Esophagus muscularis mucosa (tissue), 4 donors: ENCODE measurements around the gene FAM53A.

Experiments
- CTCF ChIP-seq, 3 experiments: fragments of 200-600 bp in 2 of 3; fragments of 450-650 bp in 1 of 3; sonication (generic) in 2 of 3; IDR thresholded peaks; one replicate each; pipeline ENCODE4 v1.5.1; 2017 to 2019; ENCODE audit warnings: antibody characterized with exemption in 3 of 3, mild to moderate bottlenecking in 2 of 3, moderate library complexity in 1 of 3
- EP300 ChIP-seq: sonication (generic); formaldehyde crosslinking; IDR thresholded peaks from one replicate; pipeline ENCODE4 v1.6.1; 2017; ENCODE audit warnings: antibody characterized with exemption
- POLR2A ChIP-seq: fragments of 450-650 bp; IDR thresholded peaks from one replicate; pipeline ENCODE4 v1.6.1; 2017; ENCODE audit warnings: antibody characterized with exemption, moderate library complexity, mild to moderate bottlenecking, low read depth
- POLR2AphosphoS5 ChIP-seq, 2 donors: sonication (generic); formaldehyde crosslinking; IDR thresholded peaks; one replicate each; pipeline ENCODE4 v1.6.1; 2017; ENCODE audit warnings: antibody characterized with exemption in 2 of 2

DNA sequence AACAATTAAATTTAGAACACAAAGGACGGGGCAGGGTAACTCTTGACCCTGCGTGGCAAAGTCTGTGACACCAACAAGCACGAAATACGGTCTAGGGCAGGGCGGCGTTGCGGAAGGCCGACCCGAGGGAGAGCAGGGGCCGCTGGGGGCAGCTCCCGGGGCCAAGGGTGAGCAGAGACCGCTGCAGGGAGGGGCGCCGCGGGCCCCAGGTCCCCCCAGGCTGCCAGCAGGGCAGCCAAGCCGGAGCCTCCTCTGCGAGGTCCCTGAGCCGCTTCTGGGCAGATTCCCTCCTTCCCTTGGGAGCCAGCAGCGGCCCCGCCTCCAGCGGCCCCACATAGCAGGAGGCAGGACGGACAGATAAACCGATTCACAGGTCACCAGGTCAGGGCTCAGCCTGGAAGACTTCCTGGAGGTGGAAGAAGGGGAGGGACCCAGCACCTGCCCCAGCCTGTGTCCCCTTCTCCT lies 90.2 kb downstream of the FAM53A start:
- TF ChIP-seq CTCF (IDR thresholded peaks at IDR 0.05) (no peak), EP300 (no peak), POLR2A (no peak), POLR2AphosphoS5 (IDR thresholded peaks at IDR 0.05) (no peak)
